NCI-H748 (cell line): ENCODE data around the gene PDSS2.

Experiments
- DNase-seq: peaks from one replicate; lab custom pipeline; 2025; ENCODE audit not compliant: unreplicated experiment; lab: John Stamatoyannopoulos, UW

The PDSS2 gene, protein sequence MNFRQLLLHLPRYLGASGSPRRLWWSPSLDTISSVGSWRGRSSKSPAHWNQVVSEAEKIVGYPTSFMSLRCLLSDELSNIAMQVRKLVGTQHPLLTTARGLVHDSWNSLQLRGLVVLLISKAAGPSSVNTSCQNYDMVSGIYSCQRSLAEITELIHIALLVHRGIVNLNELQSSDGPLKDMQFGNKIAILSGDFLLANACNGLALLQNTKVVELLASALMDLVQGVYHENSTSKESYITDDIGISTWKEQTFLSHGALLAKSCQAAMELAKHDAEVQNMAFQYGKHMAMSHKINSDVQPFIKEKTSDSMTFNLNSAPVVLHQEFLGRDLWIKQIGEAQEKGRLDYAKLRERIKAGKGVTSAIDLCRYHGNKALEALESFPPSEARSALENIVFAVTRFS

DNA sequence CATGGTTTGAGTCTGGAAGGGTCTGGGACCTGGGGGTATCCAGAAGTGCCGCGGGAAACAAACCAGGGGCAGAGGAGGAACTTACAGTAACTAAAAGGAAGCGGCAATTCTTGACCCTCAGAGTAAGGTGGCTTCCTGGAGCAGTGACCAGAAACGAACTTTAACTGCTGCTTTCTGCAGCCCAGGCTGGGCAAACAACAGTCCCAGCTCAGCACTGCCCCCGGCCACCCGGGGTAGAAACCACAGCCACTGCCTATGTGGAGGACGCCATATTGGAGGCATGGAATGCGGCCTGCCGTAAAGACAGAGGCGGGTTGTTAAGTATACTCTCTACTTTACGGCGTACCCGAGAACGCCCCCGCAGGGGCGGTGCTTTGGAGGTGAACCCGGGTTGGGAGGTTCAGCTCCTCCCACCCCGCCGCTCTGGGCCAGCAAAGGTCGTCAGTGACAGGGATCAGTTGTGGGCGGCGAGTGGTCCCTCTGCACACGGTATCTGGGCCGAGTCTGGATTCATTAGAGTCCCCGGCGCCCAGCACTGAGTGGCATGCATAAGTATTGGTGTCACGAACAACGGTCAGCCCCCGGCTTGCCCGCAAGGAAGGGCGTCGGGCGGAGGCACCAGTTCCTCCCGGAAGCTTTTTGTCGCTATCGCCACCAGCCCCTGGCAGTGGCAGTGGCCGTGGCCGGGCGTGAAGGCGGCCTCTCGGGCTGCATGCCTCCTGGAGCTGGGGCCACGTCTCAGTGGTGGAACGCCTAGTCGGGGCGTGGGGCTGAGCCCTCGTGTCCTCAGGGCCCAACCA, at the start of gene PDSS2:
TSS of gene PDSS2 (minus strand) at position 282 of the 800 bp plus-strand sequence. CDS start at position 3, 279 bp downstream.
- DNase-seq: peak; percentile 99

DNA sequence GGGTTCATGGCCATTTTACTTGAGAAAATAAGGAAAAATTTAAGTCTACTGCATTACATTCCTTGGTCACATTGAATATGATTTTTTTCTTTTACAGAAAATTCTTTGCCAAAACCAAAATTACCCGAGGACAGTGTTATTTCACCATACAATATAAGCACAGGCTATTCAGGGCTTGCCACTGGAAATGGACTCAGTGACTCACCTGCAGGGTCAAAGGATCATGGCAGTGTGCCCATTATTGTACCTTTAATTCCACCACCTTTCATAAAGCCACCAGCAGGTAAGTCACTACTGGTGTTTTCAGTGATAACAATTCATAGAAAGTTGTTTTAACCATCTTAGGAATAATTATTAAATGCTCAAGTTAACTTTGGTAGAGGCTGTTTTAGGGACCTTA, 46.8 kb upstream of the PDSS2 start:
- DNase-seq: peak; percentile 3

DNA sequence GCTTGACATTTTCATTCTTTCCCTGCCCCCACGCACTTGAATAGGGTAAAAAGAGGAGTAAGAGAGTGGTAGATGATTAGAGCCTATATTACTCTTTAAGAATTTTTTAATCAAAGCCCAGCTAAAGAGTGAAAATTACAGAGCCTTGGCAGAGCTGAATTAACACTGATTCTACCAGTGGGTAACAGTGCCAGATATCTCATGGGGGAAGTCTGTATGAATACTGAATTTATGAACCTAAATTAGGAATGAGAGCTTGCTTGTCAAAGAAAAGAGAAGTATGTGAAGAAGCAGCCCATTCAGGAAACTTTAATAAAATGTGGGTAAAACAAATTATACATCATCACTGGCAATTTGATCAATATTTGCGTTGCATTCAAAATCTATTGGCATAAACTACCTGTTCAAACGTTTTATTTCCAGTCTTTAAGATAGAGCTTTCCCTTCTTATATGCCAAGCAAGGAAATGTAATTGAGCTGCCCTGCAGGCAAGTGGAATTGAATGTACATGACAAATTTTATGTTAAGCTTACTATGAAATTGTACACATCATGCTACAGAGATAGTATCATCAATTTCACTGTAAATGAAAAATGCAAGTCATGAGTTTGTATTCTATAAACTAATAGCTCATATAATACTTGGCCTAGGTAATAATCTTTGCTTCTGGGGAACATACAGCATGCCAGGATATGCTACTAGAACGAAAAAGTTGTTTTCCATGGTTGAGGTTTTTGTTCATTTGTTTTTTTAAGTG, 45.1 kb upstream of the PDSS2 start:
- DNase-seq: no peak

GRCh38 chr6:107496892-107497684, 37.7 kb upstream of the PDSS2 start:
- DNase-seq: no peak

DNA sequence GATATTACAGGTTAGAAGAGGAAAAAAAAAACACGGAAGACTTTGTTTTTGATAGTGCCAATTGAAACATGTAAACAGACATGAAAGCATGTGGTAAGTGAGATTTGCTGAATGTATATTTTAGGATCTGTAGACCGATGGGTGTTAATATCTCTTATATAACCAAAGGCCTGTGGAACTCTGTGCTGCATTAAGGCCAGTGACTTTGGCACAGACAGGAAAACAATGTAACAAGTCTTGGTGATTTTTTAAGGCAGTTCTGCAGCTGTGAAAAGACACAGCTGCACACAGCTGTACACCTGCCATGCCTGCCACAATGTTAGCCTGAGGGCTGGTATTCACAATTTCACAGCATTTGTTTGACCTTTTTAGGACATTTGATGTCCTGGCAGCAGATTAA, 36.6 kb upstream of the PDSS2 start:
- no peak for DNase-seq

- no peak for DNase-seq
These were observed 35.9 kb upstream of the PDSS2 start for GRCh38 chr6:107495196-107495643.

- peak; percentile 77 for DNase-seq
These were observed 34.0 kb upstream of the PDSS2 start for GRCh38 chr6:107493158-107494057.

GRCh38 chr6:107491760-107492660, 32.6 kb upstream of the PDSS2 start:
- peak; percentile 15 for DNase-seq

- peak; percentile 64 for DNase-seq
These were observed 31.8 kb upstream of the PDSS2 start for GRCh38 chr6:107491138-107491609.

- peak; percentile 61 for DNase-seq
These were observed 31.3 kb upstream of the PDSS2 start for GRCh38 chr6:107490566-107491137.

- peak; percentile 85 for DNase-seq
These were observed 30.5 kb upstream of the PDSS2 start, which contains the start of gene SOBP for GRCh38 chr6:107489636-107490565. Gene SOBP (plus strand): TSS chr6:107490117. CDS start chr6:107490617, 500 bp downstream.

DNA sequence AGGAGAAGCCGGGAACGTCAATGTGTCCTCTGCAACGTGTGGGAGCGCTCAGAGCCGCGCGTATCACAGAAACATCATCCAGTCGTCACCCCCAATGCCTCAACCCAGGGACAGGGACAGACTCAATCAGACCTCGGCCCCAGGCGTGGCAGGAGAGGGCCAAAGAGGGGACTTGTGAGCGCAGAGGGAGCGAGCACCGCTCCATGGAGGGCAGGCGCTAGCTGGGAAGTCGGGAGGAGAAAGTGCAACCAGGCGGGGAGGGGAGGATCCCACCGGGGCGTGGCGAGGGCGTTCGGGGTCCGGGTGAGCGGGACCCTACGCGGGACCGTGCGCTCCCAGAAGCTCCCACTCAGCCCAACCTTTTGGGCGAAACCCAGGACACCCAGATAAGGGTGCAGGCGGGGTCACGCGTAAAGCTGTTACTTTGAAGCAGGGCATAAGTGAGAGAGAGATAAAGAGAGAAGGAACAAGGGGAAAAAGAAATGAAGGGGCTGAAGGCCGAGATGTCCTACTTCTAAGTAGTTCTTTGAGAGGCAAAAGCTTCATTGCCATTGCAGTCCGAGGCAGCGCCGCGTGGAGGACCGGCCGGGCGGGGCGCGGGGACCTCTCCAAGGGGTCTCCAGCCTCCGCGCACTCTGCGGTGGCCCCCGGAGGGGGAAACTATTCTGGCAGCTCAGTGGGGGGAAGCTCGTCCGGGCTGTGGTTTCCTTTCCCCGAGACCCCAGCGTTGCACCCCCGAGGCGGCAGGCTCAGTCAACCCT, 29.7 kb upstream of the PDSS2 start:
- DNase-seq: peak; percentile 76

DNA sequence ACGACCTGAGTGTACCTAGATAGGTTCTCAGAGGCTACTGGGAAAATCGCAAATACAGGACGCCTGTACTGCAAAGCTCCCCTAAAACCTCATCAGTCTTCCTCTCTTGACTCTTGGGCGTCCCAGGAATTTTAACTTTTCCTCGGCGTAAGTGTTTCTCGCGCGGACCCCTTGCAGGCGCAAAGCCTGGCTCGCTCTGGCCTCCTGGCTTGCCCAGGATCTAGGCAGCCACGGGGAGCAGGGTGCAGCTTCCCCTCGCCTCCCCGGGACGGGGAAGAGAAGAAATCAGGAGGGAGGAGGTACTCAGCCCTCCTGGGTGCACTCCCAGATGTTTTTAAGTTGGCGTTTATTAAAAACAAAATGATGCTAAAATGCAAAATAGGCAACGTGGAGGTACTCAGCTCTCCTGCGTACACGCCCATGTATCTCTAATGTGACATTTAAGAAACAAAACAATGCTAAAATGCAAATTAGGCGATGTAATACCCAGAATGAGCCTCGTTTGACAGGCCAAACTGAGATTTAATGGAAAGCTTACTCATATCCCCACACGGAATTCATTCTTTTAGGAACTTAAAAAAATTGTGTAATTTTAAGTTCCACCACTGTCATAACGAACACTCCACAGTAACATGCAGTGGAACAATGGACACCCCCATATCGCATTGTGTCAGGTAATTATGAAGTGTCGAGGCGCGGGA, 29.0 kb upstream of the PDSS2 start:
- peak; percentile 39 for DNase-seq

DNA sequence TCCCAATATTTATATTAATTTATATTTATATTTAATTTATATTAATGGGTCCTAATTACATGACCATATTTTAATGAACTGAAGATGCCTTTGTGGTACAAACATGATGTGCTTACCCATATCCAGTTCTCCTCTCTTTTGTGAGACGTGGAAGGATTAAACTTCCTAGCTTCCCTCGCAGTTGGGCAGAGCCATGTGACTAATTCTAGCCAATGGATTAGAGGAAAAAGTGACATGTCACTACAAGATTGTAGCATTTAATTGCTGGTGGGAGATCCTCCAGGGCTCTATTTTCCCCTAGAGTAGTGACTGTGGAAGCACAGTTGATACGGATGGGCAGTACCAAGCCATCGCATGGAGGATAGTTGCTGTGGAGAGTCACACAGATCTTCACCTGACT, 25.8 kb upstream of the PDSS2 start:
- DNase-seq: no peak

GRCh38 chr6:107479089-107479690, 19.8 kb upstream of the PDSS2 start:
- no peak for DNase-seq
